Measurements from ENCODE around the gene C19orf81.

Gene C19orf81

GRCh38 chr19:50636317-50637085 is 12.7 kb upstream of the C19orf81 start:
- H3K4me3 ChIP-seq (ENCODE audit: low read depth, low read length), result no peak overlapping the region
- no peak for DNase-seq (ENCODE audit: low read depth)
- TF ChIP-seq POLR2A (IDR thresholded peaks at IDR 0.05; ENCODE audit: extremely low read depth, insufficient read length), result no peak
- no peak for TF ChIP-seq CTCF (IDR thresholded peaks at IDR 0.05; ENCODE audit: low read depth, low read length)
- no peak for TF ChIP-seq MYC (IDR thresholded peaks at IDR 0.05; ENCODE audit: low read depth, low read length)
- TF ChIP-seq MAX (IDR thresholded peaks at IDR 0.05; ENCODE audit: low read depth, low read length), result no peak

- TF ChIP-seq CTCF (IDR thresholded peaks at IDR 0.05; ENCODE audit: low read depth, low read length) (no peak), POLR2A (IDR thresholded peaks at IDR 0.05; ENCODE audit: extremely low read depth, insufficient read length) (no peak), MYC (IDR thresholded peaks at IDR 0.05; ENCODE audit: low read depth, low read length) (no peak), MAX (IDR thresholded peaks at IDR 0.05; ENCODE audit: low read depth, low read length) (no peak)
- no peak for DNase-seq (ENCODE audit: low read depth)
- no peak overlapping the region for H3K4me3 ChIP-seq (ENCODE audit: low read depth, low read length)
These were observed 10.6 kb upstream of the C19orf81 start for GRCh38 chr19:50638600-50638999.

- TF ChIP-seq MYC (IDR thresholded peaks at IDR 0.05; ENCODE audit: low read depth, low read length) (no peak), MAX (IDR thresholded peaks at IDR 0.05; ENCODE audit: low read depth, low read length) (no peak), CTCF (IDR thresholded peaks at IDR 0.05; ENCODE audit: low read depth, low read length) (no peak), POLR2A (IDR thresholded peaks at IDR 0.05; ENCODE audit: extremely low read depth, insufficient read length) (no peak)
- DNase-seq (ENCODE audit: low read depth), result peak; percentile 53
- H3K4me3 ChIP-seq (ENCODE audit: low read depth, low read length), result no peak within 1 kb of the TSS
These were observed 9.8 kb upstream of the C19orf81 start, which contains the start of gene SYT3 for GRCh38 chr19:50639121-50640112. TSS of gene SYT3 (minus strand) at chr19:50639881. CDS start at chr19:50637411, 2,470 bp downstream.

- H3K4me3 ChIP-seq (ENCODE audit: low read depth, low read length), result no peak overlapping the region
- TF ChIP-seq MAX (IDR thresholded peaks at IDR 0.05; ENCODE audit: low read depth, low read length), result no peak
- no peak for TF ChIP-seq MYC (IDR thresholded peaks at IDR 0.05; ENCODE audit: low read depth, low read length)
- no peak for TF ChIP-seq POLR2A (IDR thresholded peaks at IDR 0.05; ENCODE audit: extremely low read depth, insufficient read length)
- no peak for TF ChIP-seq CTCF (IDR thresholded peaks at IDR 0.05; ENCODE audit: low read depth, low read length)
- no peak for DNase-seq (ENCODE audit: low read depth)
These were observed 8.9 kb upstream of the C19orf81 start for GRCh38 chr19:50640368-50640767.

GRCh38 chr19:50644315-50644915 is 4.8 kb upstream of the C19orf81 start:
- TF ChIP-seq CTCF (IDR thresholded peaks at IDR 0.05; ENCODE audit: low read depth, low read length), result no peak
- TF ChIP-seq MAX (IDR thresholded peaks at IDR 0.05; ENCODE audit: low read depth, low read length), result no peak
- no peak for TF ChIP-seq POLR2A (IDR thresholded peaks at IDR 0.05; ENCODE audit: extremely low read depth, insufficient read length)
- TF ChIP-seq MYC (IDR thresholded peaks at IDR 0.05; ENCODE audit: low read depth, low read length), result no peak
- DNase-seq (ENCODE audit: low read depth), result no peak
- no peak overlapping the region for H3K4me3 ChIP-seq (ENCODE audit: low read depth, low read length)

All from NB4 (cell line).